HG03103 (cell line): Measurements from ENCODE around the gene PDLIM7.
"Not testable (repeated sequence)": the region's sequence is repeated elsewhere in the genome, so short reads cannot be mapped to it uniquely, and the experiment has no call there.

Experiments used
- ATAC-seq: cut with Tn5 transposase; IDR thresholded peaks from one replicate; pipeline ENCODE4 v1.9.1; 2021; ENCODE audit warnings: low read depth; ENCODE audit not compliant: unreplicated experiment

Gene PDLIM7

GRCh38 chr5:177492841-177493240 lies 4.6 kb downstream of the PDLIM7 start:
- no peak for ATAC-seq

GRCh38 chr5:177491983-177492746 lies 5.2 kb downstream of the PDLIM7 start:
- ATAC-seq: no peak

GRCh38 chr5:177491429-177491945 lies 5.9 kb downstream of the PDLIM7 start:
- ATAC-seq: no peak

GRCh38 chr5:177490992-177491391 lies 6.4 kb downstream of the PDLIM7 start:
- no peak for ATAC-seq

GRCh38 chr5:177490311-177490991 lies 7.0 kb downstream of the PDLIM7 start:
- no peak for ATAC-seq

- ATAC-seq: no peak
These were observed 8.2 kb downstream of the PDLIM7 start for GRCh38 chr5:177489119-177489716.

- ATAC-seq: no peak
These were observed 9.4 kb downstream of the PDLIM7 start for GRCh38 chr5:177487975-177488374.

- no peak for ATAC-seq
These were observed 10.3 kb downstream of the PDLIM7 start for GRCh38 chr5:177487144-177487543.

- ATAC-seq: no peak
These were observed 11.1 kb downstream of the PDLIM7 start for GRCh38 chr5:177486256-177486655.

- not testable (repeated sequence) for ATAC-seq
These were observed 11.7 kb downstream of the PDLIM7 start for GRCh38 chr5:177485753-177486152.

- ATAC-seq: no peak
These were observed 12.4 kb downstream of the PDLIM7 start for GRCh38 chr5:177484902-177485549.

- ATAC-seq: no peak
These were observed 13.2 kb downstream of the PDLIM7 start for GRCh38 chr5:177483994-177484901.

GRCh38 chr5:177483042-177483441 lies 14.4 kb downstream of the PDLIM7 start:
- no peak for ATAC-seq

- no peak for ATAC-seq
These were observed 15.0 kb downstream of the PDLIM7 start for GRCh38 chr5:177482359-177482795.

- no peak for ATAC-seq
These were observed 17.6 kb downstream of the PDLIM7 start for GRCh38 chr5:177479774-177480173.

GRCh38 chr5:177478711-177479646 lies 18.4 kb downstream of the PDLIM7 start:
- ATAC-seq: no peak

- ATAC-seq: no peak
These were observed 19.5 kb downstream of the PDLIM7 start for GRCh38 chr5:177477701-177478477.
